Measurements from ENCODE around the gene FMO1.

DNA sequence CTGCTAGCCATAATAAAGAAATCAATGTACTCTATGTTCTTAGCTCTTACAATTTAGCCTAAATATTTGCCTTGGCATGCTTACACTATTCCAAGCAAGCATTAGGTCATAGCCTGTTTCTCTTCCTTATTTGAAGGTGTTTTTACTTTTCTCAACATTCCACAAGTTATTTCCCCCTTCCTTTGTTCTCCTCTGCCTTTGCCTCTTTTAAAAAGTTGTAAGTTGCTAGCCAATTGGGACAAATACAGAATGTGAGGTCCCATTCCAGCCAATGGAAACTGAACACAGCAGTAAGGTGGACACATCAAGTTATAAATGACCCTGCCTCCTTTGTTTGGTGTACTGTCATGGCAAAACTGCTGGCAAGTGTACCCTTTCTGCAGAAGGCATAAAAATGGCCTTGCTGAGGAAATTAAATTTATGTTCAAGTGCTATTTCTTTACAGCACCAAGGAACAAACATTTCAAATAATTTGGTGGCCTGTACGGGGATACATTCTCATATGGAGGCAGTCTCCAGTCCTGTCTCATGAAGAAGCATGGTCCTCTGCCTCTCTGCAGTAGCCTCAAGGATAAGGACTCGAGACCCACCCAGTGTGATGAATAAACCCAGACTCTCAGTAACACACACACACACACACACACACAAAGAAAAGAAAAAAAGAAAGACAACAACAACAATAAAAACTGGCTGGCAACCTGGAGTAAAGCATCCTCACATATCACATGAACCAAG, 28.8 kb upstream of the FMO1 start:
- TF ChIP-seq MAFK (IDR thresholded peaks at IDR 0.05; ENCODE audit: partially characterized antibody) = no peak
- no peak for TF ChIP-seq EP300 (IDR thresholded peaks at IDR 0.05)
- no peak for TF ChIP-seq CBX8 (IDR thresholded peaks at IDR 0.05)
- no peak for TF ChIP-seq RAD21 (conservative IDR thresholded peaks at IDR 0.05 in 1 of 2, IDR thresholded peaks at IDR 0.05 in 1 of 2)
- TF ChIP-seq CEBPB (IDR thresholded peaks at IDR 0.05) = no peak
- TF ChIP-seq, protein P1, sequence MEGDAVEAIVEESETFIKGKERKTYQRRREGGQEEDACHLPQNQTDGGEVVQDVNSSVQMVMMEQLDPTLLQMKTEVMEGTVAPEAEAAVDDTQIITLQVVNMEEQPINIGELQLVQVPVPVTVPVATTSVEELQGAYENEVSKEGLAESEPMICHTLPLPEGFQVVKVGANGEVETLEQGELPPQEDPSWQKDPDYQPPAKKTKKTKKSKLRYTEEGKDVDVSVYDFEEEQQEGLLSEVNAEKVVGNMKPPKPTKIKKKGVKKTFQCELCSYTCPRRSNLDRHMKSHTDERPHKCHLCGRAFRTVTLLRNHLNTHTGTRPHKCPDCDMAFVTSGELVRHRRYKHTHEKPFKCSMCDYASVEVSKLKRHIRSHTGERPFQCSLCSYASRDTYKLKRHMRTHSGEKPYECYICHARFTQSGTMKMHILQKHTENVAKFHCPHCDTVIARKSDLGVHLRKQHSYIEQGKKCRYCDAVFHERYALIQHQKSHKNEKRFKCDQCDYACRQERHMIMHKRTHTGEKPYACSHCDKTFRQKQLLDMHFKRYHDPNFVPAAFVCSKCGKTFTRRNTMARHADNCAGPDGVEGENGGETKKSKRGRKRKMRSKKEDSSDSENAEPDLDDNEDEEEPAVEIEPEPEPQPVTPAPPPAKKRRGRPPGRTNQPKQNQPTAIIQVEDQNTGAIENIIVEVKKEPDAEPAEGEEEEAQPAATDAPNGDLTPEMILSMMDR (IDR thresholded peaks at IDR 0.05) = no peak
- TF ChIP-seq JUN (IDR thresholded peaks at IDR 0.05) = no peak
- TF ChIP-seq POLR2A (IDR thresholded peaks at IDR 0.05; ENCODE audit: low read length) = no peak
- no peak for TF ChIP-seq SREBF2 (IDR thresholded peaks at IDR 0.05)
- no peak for TF ChIP-seq GATA3 (IDR thresholded peaks at IDR 0.05; ENCODE audit: borderline replicate concordance)
- no peak for TF ChIP-seq FOSL2 (IDR thresholded peaks at IDR 0.05)
- no peak for TF ChIP-seq FOSL2 (CRISPR knock-in tag; IDR thresholded peaks at IDR 0.05)
- no peak for TF ChIP-seq RFX5 (IDR thresholded peaks at IDR 0.05)
- no peak for TF ChIP-seq TFCP2L1 (CRISPR knock-in tag; IDR thresholded peaks at IDR 0.05)

Measured in A549 (cell line).